ENCODE measurements around the gene CRCP.
"Not testable (repeated sequence)": the region's sequence is repeated elsewhere in the genome, so short reads cannot be mapped to it uniquely, and the experiment has no call there.

- TF ChIP-seq, protein P1, sequence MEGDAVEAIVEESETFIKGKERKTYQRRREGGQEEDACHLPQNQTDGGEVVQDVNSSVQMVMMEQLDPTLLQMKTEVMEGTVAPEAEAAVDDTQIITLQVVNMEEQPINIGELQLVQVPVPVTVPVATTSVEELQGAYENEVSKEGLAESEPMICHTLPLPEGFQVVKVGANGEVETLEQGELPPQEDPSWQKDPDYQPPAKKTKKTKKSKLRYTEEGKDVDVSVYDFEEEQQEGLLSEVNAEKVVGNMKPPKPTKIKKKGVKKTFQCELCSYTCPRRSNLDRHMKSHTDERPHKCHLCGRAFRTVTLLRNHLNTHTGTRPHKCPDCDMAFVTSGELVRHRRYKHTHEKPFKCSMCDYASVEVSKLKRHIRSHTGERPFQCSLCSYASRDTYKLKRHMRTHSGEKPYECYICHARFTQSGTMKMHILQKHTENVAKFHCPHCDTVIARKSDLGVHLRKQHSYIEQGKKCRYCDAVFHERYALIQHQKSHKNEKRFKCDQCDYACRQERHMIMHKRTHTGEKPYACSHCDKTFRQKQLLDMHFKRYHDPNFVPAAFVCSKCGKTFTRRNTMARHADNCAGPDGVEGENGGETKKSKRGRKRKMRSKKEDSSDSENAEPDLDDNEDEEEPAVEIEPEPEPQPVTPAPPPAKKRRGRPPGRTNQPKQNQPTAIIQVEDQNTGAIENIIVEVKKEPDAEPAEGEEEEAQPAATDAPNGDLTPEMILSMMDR (IDR thresholded peaks at IDR 0.05): not testable (repeated sequence)
- TF ChIP-seq POLR2AphosphoS5, POLR2A (IDR thresholded peaks at IDR 0.05): not testable (repeated sequence)
Measured at GRCh38 chr7:66116680-66117420, 2.2 kb downstream of the CRCP start.

All from upper lobe of left lung (tissue), 4 donors.